ENCODE data around the gene SPRED1.

Gene SPRED1

DNA sequence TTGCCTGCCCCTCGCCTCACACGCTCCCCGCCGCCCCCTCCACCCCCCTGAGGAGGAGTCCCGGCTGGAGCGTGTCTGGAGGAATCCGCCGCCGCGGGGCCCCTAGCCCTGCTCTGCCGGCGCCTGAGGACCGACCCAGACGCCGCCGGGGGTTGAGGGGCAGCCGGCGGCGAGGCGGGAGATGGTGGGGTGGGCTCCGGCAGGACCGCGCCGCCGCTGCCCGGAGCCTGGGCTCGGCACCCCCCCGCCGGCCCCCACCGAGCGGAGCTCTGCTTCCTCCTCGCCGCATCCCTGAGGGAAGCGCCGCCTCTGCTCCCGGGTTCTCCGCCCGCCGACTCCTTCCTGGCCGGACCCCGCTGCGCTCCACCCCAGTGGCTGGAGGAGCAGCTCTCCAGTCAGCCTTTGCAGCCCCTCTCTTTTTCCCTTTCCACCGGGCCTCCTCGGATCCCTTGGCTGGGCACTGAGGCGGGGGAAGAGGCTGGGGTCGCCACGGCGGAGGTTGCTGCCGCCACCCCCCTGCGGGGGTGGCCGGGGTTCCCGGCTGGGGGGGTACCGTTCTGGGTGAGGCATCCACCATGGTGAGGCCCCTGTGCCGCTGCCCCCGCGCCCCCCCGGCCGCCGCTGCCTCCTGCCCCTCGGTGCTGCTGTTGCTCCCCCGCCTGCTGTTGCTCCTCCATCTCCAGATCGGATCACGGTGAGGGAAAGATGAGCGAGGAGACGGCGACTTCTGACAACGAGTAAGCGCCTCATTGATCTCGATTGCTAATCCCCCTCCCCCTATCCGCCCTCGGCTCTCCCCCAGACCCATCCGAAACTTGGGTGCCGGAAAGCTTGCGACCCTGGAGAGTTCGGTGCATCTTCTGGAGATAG lies at the start of gene SPRED1:
Gene SPRED1, plus strand, starts transcription at position 356 of the 870 bp plus-strand sequence. Its CDS starts 350 bp downstream, at position 706.
- DNase-seq, result no peak

DNA sequence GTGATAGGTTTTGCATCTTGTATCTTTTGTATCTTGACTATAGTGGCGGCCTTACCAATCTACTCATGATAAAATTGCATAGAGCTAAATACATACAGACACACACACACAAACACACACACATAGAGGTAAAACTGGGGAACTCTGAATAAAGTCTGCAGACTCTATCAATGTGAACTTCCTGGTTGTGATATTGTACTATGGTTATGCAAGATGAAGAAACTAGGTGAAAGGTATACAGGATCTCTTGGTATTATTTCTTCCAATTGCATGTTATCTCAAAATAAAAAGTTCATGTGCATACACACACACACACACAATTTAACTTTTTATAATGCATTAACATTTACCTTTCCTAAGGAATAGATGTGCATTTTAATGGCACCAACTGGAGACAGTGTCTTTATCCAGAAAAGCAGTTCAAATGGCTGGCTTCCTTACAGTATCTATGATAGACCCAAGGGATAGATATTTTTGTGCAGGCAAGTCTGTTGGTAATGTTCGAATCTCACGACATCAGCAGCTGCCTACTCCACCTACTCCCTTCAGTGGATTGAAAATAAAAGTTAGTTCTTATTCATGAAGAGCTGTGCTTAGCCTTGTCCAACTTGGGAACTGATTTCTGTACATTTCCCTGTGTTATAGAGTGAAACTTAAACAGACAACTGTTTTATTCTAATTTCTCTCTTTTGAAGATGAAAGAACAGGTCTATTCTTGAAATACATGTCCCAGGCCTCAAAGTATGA lies 46.9 kb upstream of the SPRED1 start:
- no peak for DNase-seq

DNA sequence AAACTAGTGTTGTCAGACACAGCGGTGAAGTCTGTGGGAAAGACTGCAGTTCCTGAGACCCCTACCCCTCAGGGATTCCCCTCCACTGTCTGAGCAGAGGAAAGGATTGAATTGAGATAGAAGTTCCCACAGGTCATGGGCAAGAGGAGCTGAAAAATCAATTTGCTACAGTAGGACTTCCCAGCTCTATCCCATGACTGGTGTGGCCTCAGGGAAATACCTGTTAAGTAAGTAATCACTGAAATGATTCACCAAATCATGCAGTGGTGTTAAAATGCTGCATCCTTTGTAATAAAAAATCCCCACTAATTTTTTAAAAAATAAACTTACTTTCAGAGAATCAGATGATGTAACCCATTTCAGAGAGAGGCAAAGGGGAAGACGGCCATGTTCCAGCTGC lies 45.0 kb upstream of the SPRED1 start:
- no peak for DNase-seq

DNA sequence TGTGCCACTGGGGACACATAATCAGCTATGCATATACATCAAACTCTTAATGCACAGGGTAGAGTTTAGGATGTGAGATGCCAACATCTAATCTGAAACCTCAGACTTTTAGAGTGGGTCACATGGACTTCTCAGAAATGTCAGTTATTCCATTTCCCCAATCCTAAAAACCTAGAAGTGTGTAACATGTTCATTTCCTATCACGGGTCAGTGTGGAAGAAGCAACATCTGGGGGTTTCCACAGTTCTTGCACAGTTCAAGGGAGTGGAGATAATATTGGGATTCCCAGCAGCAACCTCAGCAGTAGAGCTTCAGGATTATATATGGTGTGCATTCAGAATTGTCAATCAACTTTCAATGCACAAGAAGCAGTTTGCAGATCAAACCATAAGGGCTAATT lies 44.4 kb upstream of the SPRED1 start:
- no peak for DNase-seq

DNA sequence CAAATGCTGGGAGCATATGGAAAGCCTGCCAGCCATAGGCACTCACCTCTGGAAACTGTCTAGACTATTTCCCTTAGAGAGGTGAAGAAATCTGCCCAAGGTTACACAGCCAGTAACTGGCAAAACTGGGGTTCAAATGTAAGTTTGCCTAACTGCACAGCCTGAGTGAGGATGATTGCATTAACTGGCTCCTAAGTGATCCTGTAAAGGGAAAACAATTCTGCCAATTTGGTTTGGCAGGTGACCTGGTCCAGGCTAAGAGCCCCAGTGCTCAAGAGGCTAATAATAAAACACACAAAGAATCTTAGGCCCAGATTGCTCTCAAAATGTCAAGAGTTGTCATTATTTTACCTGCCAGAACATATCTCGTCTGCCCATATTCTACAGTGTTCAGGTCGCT lies 43.9 kb upstream of the SPRED1 start:
- no peak for DNase-seq

DNA sequence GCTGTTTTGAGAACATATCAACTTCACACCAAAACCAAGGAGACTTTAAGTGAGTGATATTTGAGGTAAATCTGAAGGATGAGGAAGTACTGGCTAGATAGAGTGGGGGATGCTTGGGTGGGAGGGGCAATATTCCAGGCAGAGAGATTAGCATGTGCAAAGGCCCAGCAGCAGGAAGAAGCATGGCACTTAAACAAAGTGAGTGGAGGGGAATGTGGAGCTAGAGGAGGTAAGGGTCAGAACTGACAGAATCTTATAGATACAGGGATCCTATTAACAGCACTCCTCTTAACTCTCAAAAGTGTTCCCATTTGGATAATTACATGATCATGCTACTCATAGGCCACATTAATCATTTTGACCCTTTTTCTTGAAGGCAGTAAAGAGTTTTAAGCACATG lies 41.4 kb upstream of the SPRED1 start:
- DNase-seq, result no peak

DNA sequence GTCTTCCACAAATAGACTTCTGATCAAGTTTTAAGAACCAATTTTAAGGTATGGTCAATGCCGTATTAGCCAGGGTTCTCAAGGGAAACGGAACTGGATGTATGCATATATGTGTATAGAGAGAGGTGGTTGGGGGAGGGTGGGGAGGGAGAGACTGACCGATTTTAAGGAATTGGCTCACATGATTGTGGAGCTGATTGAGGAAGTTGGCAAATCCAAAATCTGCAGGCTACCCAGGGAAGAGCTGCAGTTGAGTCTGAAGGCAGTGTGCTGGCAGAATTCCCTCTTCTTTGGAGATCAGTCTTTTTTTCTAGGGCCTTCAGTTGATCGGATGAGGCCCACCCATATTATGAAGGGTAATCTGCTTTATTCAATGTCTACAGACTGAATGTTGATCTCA lies 40.8 kb upstream of the SPRED1 start:
- no peak for DNase-seq

DNA sequence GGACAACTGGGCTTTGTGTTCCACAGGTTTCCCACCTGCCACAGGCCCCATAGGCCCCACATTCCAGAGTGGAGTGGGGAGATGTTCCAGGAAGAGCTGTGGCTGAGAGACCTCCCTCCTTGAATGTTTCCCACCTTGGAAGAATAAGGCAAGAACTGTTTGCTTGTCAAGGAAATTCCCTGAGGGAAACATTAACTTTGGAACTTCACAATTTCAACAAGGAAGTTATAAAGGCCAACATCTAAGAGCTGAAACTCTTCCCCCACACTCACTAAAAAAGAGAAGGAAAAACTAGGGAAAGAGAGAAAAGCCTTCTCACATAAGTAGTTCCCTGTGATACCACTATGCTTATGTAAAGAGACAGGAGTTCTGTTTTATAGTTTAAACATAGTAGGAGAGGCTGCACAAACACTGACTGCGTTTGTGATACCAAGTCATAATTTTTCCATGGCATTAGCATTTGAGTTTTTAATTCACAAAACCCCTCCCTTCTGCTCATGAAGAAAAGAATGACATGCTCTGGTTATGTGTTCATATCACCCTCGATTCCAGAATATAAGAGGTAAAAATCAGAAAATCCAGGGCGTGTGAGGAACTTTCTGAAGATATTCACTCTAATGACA lies 39.8 kb upstream of the SPRED1 start:
- no peak for DNase-seq

DNA sequence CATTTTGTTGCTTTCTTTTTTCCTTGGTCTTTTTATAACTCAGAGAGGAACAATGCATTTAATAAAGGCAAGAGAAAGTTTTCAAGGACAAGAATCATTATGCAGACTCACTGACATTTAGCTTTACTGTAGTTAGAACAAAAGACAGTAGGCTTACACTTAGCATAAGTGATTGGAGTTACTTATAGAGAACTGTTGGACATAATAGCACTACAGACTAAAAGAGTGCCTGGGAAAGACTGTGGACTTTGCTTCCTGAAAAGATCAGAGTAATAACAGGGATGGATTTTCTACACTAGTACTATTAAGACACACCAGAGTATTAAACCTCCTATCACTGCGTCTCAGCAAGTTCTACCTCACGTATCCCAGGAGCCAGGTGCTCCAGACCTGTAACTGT lies 39.3 kb upstream of the SPRED1 start:
- no peak for DNase-seq

DNA sequence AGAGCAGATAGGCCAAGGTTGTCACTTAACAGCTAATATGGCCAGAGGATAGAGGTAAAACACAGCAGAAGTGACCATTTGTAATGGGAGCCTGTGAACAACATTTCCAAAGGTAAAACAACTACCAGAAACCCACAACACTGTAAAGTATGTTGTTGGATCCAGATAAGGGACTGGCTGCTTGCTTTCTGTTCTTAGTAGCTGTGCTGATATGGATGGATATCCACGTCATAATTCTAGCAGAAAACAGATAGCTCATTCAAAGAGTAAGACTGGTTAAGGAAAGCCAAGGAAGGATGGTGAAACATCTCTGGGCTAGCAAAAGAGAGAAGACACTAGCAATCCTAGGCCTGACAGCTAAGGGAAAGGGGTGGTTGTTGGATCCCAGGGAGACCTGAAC lies 36.9 kb upstream of the SPRED1 start:
- no peak for DNase-seq

DNA sequence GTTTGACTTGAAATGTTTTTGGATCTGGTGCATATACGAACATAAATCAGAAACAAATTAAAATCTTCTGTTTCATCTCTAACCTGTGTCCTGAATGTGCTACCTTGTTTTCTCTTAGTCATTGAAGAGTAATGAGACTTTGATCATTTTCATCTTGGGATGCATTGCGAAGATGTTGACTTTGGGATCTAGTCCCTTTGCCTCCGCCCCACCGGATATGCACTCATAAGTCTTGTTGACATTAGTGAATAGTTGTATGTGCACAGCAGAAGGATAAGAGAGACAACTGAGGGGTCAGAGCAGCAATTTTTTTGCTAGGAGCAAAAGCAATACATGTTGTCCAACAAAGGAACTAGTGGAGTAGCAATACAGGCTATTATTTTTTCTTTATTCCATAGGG lies 35.9 kb upstream of the SPRED1 start:
- DNase-seq, result no peak

DNA sequence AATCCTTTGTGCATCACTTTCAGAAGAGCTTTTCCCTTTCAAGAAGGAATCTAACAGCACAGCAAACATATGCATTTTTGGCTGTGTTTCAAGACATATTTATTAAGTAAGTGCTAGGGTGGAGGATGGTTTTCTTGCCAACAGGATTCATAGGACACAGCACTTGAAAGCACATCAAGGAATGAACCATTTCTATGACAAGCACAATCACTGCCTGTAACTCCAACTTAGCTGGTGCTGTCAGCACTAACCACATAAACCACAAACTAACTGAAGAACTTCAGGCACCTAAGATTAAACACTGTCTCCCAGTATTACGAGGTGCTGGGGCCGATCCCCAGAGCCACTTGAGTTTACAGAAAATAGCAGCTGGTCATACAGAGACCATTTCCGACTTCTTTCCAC lies 35.4 kb upstream of the SPRED1 start:
- no peak for DNase-seq

DNA sequence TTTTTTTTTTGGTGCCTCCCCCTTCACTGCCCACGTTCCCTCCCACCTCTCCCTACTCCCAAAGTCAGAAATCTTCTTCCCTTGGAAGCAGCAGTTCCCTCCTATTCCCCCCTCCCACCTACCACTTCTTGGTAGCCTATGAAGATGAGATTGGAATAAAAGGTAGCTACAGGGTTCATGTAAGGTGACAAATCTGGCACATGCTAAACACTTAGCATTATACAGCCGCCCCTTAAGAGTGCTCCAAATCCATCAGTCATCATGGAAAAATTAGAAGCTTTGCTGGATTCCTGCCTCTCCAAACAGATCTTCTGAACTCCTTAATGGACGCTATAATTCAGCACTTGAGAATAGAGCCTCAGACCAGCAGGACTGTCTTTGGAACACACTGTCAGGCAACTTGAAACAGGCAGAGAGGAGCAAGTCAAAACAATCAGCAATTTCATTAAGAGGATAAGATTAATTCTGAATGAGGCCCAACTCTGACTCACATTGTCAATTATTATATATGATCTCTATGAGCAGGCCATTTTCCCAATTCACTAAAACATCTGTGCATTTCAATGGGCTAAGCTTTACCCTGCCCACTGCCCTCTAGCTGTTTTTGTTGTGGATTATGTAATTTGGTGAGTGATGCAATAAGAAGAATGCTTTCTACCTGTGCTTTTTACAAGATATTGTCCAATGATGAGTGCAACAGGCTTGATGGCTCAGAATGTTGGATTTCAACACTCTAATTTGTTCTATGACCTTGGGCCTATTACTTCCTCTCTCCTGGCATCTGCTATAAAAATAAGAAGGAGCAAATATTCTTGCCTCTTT lies 34.6 kb upstream of the SPRED1 start:
- no peak for DNase-seq

DNA sequence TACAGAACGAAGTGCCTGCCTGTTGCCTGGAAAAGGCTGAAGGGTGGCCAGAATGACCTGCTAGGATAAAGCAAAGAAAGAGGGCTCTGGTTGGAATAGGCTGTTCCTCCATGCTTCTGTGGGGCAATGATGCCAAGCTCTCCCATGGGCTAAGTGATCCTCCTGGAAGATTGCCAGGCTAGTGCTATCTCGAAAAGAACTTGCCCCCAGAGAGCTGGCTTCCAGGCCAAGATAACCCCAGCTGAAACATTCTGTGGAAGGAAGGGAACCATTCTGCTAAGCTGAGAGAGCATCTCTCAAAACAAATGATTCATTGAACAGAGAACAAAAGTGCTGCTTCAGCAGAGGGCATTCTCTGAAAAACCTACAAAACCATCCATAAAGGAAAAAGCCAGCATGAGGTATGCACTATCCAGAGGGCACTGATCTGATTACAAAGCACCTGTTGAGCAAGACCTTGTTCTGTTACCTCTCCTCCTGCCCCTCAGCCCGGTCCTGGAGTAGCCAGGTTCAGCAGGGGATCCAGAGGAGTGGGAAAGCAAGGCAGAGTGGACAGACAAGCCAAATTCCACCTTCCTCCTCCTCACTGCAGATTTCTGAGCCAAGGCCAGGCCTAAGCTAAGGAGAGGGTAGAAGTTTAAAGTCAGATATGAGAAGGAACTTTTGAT lies 31.9 kb upstream of the SPRED1 start:
- DNase-seq, result no peak

DNA sequence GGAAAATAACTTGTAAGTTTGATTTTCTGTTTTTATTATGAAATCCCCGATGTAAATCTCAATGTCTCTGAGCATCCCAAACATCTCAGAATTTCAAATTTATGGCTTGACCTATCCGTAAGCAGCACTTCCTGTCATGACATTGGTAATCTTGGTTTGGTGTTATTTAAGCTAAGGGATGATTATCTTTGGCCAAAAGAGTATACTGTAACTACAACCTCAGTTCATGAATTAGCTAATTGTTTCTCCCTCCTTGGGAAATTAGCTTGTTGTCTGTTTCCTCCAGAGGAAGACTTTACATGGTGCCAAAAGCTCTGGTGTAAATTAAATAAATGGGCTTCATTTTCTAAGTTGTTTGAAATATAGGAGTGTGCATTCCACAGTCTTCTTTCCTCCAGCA lies 28.1 kb upstream of the SPRED1 start:
- DNase-seq, result no peak

DNA sequence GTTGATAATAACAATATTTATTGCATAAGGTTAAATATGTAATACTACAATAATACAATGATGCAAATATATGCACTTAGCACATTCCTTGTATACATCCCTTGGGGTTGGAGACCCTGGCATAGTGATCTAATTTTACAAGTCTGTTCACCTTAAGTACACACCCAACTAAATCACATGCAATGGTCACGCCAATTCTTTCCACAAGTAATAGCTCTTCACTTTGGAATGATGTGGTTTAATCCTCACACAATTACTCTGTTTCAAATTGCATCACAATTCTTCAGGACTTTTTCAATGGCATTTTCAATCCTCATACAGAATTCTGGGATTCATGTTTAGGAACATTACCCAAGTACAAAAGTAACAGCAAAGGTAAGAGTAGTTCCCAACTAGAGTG lies 27.3 kb upstream of the SPRED1 start:
- no peak for DNase-seq

DNA sequence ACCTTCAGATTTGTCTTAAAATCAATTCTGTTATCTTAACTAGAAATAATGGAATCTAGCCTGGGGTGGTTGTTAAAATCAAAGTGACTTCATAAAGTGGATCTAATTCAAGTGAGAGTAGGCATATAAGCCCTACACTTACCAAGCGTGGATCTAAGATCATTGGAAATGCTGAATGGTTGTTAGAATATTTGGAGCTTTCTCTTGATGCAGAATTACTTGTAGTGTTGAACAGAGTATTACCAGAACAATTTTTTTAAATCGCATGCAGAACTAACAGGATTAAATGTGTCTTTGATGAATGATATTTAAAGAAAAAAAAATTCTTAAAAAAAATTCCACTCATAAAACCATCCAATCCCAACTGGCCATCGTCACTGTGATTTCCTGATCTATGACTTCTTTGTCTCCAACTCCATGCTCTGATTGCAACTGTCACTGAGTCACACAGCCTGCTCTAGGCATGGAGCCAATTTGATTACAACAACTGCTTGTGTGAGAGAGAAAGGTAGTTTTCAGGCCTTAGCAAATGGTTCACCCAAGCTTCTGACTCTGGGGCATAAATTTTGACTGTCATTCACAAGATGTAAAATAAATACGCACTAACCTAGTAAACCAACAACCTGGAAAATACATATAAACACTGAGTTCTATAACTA lies 25.9 kb upstream of the SPRED1 start:
- DNase-seq, result no peak

DNA sequence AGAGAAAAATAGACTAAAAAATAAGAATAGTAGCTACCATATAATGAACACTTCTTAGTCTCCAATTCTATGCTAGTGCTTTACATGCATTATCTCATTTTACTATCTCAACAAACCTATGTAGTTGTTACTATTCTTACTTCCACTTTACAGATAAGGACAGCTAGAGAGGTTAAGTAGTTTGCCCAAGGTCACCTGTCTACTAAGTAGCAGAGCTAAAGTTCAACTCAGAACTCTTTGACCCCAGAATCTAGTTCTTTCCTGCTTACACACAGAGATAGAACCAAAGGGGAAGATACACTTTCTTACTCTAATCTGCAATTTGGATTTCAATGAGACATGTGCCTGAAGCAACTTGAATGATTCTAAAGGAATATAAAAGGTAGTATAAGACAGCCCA lies 24.7 kb upstream of the SPRED1 start:
- no peak for DNase-seq

DNA sequence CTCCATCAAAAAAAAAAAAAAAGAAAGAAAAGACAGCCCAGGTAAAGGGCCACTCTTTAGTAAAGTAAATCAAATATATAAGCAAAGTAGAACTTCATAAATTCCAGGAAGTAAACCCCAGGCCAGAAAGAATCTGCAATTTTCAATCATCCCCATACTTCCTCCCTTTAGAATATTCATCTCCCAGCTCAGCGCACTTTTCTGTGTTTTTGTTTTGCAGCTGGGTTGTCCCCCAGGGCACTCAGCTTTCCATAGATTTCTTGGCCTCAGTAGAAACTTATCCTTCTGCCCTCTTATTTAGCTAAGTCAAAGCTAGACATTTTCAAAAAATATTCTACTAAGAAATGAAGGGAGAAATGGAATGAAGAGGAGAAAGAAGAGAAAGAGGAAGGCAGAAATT lies 24.0 kb upstream of the SPRED1 start:
- no peak for DNase-seq

DNA sequence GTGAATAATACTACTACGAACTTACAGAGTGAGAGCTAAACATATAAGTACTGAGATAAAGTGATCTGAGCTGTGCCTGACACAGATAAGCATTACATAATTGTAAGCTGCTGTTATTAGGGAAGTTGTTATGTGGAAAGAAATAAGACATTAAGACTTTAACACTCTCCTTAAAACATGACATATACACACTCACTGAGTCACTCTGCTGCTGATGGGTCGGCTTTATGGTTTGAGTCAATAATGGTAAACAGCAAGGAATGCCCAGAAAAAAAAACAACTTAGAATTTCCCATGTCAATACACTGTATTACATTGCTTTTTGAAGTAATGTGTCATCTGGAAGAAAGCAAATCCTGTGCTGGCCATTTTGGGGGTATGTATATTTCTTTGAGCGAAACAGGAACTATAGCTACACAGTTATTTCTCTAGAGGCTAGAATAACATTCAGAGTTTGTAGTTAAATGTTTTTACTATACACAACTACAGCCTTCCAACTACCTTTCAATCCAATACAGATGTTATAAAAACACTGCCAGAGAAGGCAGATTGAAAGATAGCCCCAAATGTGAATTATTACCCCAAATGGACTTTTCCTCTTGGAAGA lies 22.8 kb upstream of the SPRED1 start:
- DNase-seq, result no peak

DNA sequence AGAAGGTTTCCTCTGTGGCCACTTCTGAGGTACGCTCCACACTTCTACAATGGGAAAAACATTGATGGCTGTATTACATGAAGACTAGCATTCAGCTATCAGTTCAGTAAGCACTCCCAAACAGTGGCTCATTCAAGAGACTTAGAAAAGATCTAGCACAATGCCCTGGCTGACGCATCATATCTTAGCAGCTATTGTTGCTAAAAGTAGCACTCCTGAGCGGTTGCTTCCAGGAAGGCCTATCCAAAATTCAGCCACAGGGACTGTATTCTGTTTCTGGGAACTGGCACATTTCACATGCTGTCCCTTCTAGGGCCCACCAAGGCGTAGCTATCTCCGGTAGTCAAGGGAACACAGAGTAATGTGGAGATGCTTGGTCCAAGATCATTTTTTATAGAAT lies 21.2 kb upstream of the SPRED1 start:
- DNase-seq, result no peak

Data from activated CD4-positive, alpha-beta T cell treated with anti-CD3 and anti-CD28 coated beads for 1 hour (primary cell).